Astrocyte of the spinal cord (primary cell): Measurements from ENCODE around the gene NFX1.

ENCODE experiments used
- DNase-seq: peaks from one replicate; pipeline ENCODE4 v3.0.0; 2011; ENCODE audit warnings: low read depth, low spot score
- H3K4me3 ChIP-seq: 2 replicates; pipeline ENCODE4 v1.5.1; 2011; ENCODE audit warnings: low read depth, mild to moderate bottlenecking, low read length, moderate library complexity
- in situ Hi-C: cut with HindIII; loops from 2 replicates; pipeline ENCODE4 v1.10.0; 2017; ENCODE audit warnings: low sequenced_read_pairs
- TF ChIP-seq, protein P1 (sequence below): IDR thresholded peaks from 2 replicates; pipeline ENCODE4 v1.5.1; 2012; ENCODE audit warnings: low read depth, mild to moderate bottlenecking, low read length, inconsistent platforms

Gene NFX1

DNA sequence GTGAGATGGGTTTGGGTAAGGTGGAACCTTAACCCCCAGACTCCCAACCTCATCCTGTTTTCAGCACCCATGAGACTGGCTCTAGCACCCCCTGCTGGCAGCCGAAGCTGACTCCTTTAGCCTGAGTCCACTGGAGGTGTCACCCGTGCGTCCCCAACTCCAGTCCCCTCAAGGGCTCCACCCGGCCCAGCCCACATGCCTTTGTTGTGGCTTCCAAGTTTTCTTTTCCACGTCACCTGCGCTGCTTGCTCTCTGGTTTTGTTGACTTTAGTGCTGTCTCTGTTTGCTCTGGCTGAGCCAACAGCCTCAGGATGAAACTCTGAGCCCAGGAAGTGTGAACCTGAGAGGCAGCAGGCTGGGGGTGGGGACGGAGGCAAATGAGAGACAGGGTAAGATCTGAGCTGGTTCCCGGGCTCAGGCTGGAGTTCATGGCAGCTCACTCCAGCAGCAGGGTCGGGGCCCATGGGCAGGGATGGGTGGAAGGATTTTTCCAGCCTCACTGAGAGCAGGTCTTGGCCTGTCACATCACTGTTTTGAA lies 125.3 kb downstream of the NFX1 start:
- peak; percentile 18 for DNase-seq
- in situ Hi-C loops: no loop called here
- TF ChIP-seq, protein P1, sequence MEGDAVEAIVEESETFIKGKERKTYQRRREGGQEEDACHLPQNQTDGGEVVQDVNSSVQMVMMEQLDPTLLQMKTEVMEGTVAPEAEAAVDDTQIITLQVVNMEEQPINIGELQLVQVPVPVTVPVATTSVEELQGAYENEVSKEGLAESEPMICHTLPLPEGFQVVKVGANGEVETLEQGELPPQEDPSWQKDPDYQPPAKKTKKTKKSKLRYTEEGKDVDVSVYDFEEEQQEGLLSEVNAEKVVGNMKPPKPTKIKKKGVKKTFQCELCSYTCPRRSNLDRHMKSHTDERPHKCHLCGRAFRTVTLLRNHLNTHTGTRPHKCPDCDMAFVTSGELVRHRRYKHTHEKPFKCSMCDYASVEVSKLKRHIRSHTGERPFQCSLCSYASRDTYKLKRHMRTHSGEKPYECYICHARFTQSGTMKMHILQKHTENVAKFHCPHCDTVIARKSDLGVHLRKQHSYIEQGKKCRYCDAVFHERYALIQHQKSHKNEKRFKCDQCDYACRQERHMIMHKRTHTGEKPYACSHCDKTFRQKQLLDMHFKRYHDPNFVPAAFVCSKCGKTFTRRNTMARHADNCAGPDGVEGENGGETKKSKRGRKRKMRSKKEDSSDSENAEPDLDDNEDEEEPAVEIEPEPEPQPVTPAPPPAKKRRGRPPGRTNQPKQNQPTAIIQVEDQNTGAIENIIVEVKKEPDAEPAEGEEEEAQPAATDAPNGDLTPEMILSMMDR: peak; percentile 80
- H3K4me3 ChIP-seq: no peak overlapping the region

- in situ Hi-C loops: no loop called here
- no peak overlapping the region for H3K4me3 ChIP-seq
- DNase-seq: no peak
- TF ChIP-seq, protein P1: no peak
Observed at GRCh38 chr9:33416996-33417395, 126.7 kb downstream of the NFX1 start.

DNA sequence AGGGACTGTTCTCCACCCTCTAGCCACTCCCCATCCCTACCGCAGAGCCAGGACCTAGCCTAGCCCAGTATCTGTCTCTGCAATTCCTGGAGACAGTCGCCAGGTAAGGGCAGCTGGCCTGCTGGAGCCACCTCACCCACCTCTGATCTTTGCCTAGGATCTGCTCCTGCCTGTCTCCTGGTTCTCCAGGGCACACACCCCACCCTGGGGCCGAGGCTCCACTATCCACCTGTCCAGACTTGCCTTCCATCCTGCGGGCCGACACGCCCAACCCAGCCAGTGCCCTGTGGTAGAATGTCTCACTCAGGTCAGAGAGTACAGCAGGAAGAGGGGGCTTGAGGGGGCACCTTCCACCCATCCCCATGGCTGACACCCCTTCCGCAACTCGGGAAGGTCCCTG lies 127.8 kb downstream of the NFX1 start:
- no peak overlapping the region for H3K4me3 ChIP-seq
- in situ Hi-C loops: no loop called here
- TF ChIP-seq, protein P1: no peak
- DNase-seq: no peak

DNA sequence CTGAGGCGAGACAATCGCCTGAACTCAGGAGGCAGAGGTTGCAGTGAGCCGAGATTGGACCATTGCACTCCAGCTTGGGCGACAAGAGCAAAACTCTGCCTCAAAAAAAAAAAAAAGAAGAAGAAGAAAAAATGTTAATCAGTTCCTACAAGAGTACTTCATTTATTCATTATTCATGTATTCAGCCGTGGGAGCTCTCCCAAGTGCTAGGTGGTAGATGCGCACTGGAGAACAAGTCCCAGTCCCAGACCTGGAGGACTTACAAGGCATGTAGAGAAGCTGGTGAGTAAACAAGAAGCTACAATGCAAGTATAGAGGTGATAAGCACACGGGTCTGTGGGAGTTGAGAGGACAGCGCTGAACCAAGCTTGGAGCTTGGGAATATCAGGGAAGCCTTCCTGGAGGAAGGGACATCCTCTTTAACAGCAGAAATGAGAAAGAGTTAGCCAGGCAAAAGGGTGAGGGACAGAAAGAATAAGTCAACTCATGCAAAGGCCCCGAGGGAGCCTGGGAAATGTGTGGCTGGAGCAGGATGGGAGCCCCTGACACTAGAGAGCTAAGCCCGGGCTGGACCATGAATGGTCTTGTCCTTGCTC lies 129.5 kb downstream of the NFX1 start:
- TF ChIP-seq, protein P1: no peak
- DNase-seq: no peak
- in situ Hi-C loops: no loop called here
- H3K4me3 ChIP-seq: no peak overlapping the region
